ENCODE measurements around the gene SHD.
A peak's percentile ranks its signal among the peaks of the same experiment; 100 is the strongest.
"Not testable (repeated sequence)": the region's sequence is repeated elsewhere in the genome, so short reads cannot be mapped to it uniquely, and the experiment has no call there.

The SHD gene

GRCh38 chr19:4328243-4328990 is 49.4 kb downstream of the SHD start:
- peak; percentile 1 for DNase-seq

DNA sequence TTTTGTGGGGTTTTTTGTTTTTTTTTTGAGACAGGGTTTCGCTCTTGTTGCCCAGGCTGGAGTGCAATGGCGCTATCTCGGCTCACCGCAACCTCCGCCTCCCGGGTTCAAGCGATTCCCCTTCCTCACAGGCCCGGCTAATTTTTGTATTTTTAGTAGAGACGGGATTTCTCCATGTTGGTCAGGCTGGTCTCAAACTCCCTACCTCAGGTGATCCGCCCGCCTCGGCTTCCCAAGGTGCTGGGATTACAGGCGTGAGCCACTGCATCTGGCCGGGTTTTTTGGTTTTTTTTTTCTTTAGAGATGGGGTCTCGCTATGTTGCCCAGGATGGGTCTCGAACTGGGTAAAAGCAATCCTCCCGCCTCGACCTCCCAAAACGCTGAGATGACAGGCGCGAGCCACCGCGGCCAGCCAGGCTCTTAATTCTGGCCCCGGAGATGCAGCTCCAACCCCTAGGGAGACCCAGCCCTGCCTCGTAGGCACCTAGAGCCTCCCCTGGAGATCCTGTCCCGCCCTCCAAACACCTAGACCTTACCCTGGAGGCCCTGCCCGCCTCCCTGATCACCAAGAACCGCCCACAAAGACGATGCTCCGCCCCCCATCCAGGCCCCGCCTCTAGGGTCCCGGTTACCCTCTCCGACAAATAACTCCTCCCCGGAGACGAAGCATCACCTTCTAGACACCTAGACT is 50.1 kb downstream of the SHD start:
- not testable (repeated sequence) for DNase-seq

DNA sequence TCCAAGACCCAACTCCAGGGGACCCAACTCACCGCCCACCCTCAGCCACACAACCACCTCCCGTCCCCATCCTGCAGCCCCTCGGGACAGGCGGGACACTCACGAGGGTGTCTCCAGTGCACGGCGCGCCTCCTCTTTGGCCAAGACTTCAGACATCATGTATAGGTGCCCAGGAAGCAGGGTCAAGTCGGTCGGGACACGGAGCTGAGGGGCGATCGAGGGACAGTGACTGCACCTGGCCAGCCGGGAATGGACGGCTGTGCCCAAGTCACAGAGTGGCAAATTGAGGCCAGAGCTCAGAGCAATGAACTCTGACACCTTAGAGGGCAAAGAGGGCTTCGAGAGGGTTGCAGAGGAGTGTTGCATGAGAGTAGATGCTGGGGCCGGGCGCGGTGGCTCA is 50.8 kb downstream of the SHD start:
- DNase-seq = no peak

GRCh38 chr19:4334929-4335570 is 56.0 kb downstream of the SHD start:
- no peak for DNase-seq

DNA sequence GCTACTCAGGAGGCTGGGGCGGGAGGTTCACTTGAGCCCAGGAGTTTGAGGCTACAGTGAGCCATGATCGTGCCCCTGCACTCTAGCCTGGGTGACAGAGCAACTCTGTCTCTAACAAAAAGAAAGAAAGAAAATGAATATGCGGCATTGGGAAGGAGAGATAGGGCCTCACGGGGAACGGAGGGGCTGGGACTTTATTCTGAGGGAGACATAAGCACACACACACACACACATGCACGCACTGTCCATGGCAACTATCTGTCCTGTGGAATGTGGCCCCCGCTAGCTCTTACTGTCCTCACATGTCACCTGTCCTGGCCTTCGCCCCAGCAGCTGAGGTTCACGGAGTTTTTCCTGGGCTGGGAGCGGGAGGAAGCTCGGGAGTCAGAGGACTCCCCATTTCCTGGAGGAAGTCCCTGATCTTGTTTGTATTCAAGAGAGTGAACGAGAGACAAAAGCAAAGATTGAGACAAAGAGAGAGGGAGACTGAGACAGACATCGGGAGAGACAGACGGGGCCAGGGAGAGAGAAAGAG is 58.9 kb downstream of the SHD start:
- DNase-seq = peak; percentile 66

DNA sequence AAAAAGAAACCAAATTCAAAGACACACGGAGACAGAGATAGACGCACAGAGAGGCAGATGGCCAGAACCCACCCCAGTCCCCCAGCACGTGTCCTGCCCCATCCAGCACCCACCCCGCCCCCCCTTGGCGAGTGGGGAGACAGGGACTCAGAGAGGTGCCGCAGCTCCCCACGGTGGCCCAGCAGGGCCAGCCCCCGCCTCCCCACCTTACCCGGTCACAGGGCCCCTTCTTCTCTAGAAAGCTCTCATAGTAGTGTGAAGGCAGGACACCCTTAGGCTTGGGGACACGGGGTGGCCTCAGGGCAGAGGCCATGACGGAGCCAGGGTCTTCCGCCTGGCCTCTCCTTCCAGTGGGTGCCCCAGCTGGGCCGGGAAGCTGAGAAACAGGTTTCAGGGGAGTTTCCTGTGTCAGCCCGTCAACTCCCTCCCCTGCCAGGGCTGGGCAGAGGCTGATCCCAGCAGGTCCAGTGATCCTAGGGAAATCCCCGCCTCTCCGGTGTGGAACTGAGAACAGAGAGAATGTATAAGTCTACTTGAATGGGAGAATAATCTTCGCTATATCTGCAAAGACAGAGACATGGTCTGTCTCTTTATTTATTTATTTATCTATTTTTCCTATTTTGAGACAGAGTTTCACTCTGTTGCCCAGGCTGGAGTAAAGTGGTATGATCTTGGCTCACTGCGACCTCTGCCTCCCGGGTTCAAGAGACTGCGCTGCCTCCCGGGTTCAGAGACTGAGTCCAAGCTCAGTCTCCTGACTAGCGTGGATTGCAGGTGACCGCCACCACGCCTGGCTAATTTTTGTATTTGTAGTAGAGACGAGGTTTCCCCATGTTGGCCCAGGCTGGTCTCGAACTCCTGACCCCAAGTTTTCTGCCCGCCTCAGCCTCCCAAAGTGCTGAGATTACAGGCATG is 59.6 kb downstream of the SHD start, which contains the start of gene STAP2:
Gene STAP2, minus strand, starts transcription at position 387 of the 915 bp plus-strand sequence. Its CDS starts 74 bp downstream, at position 313.
- DNase-seq = no peak
